Panc1 (cell line): ENCODE results near the gene TNFAIP2. TPM values are rescaled to one million over a fixed set of nuclear protein-coding genes. Genes with fewer than 3 reads are reported as not detected.
A peak's percentile ranks its signal among the peaks of the same experiment; 100 is the strongest.

Source experiments
- ATAC-seq: fragments of 200-7000 bp; cut with Tn5 transposase; 2 replicates; pipeline ENCODE4 v1.9.1; 2020; ENCODE audit warnings: mild to moderate bottlenecking, moderate library complexity
- BruUV-seq: library from RNA; stranded (reverse); fragments of 400-500 nt; replicated peaks from 2 replicates; lab custom pipeline; 2021; lab: Mats Ljungman, UMichigan
- CTCF ChIA-PET: fragments of 300-600 bp; sonication (Branson Sonifier 250); formaldehyde crosslinking; loops from one replicate; lab custom pipeline; 2022; ENCODE audit warnings: antibody characterized with exemption; lab: Charles Lee
- POLR2A ChIA-PET: fragments of 300-600 bp; sonication (Branson Sonifier 250); formaldehyde crosslinking; loops from one replicate; lab custom pipeline; 2022; ENCODE audit warnings: antibody characterized with exemption; lab: Charles Lee
- DNase-seq: peaks from one replicate; pipeline ENCODE4 v3.0.0-alpha.2; 2010; ENCODE audit warnings: low read depth, low spot score
- H3K27ac ChIP-seq: 2 replicates; pipeline ENCODE4 v1.5.1; 2011; ENCODE audit warnings: mild to moderate bottlenecking, low read length, inconsistent platforms
- H3K27me3 ChIP-seq: fragments of 200-500 bp; sonication (Bioruptor generic); 2 replicates; pipeline ENCODE4 v1.6.0; 2014; ENCODE audit warnings: low read length, inconsistent platforms; ENCODE audit not compliant: control insufficient read depth, insufficient read depth
- H3K36me3 ChIP-seq: fragments of 200-500 bp; sonication (Bioruptor generic); 2 replicates; pipeline ENCODE4 v1.5.1; 2014; ENCODE audit warnings: inconsistent platforms, mild to moderate bottlenecking, low read length, moderate library complexity; ENCODE audit not compliant: control insufficient read depth, insufficient read depth
- H3K4me1 ChIP-seq: 2 replicates; pipeline ENCODE4 v1.5.1; 2011; ENCODE audit warnings: inconsistent platforms, mild to moderate bottlenecking, low read length, moderate library complexity; ENCODE audit not compliant: control insufficient read depth, insufficient read depth
- H3K4me3 ChIP-seq, 2 experiments: 2 replicates each; pipeline ENCODE4 v1.5.1; 2011 to 2012; ENCODE audit warnings: low read depth in 2 of 2, low read length in 2 of 2, mild to moderate bottlenecking in 2 of 2, inconsistent platforms in 1 of 2, moderate library complexity in 1 of 2
- H3K9me3 ChIP-seq: fragments of 200-500 bp; sonication (Bioruptor generic); 2 replicates; pipeline ENCODE4 v1.5.1; 2014; ENCODE audit warnings: low read depth, mild to moderate bottlenecking, inconsistent platforms, low read length, moderate library complexity; ENCODE audit not compliant: control insufficient read depth, insufficient read depth
- CTCF ChIP-seq: fragments of 450-650 bp; IDR thresholded peaks from 2 replicates; pipeline ENCODE4 v1.5.1; 2017; ENCODE audit warnings: mild to moderate bottlenecking
- POLR2AphosphoS5 ChIP-seq: IDR thresholded peaks from 2 replicates; pipeline ENCODE4 v1.6.1; 2012; ENCODE audit warnings: mild to moderate bottlenecking, low read depth, low read length, moderate library complexity
- REST ChIP-seq, 2 experiments: IDR thresholded peaks; 2 replicates each; pipeline ENCODE4 v1.6.1; 2011 to 2012; ENCODE audit warnings: low read depth in 2 of 2, control low read depth in 1 of 2, low read length in 1 of 2, mild to moderate bottlenecking in 1 of 2, moderate library complexity in 1 of 2; ENCODE audit not compliant: insufficient read depth in 1 of 2
- SIN3A ChIP-seq: IDR thresholded peaks from 2 replicates; pipeline ENCODE4 v1.6.1; 2012; ENCODE audit warnings: low read depth, mild to moderate bottlenecking, low read length, moderate library complexity, borderline replicate concordance; ENCODE audit not compliant: insufficient read depth
- TCF7L2 ChIP-seq: IDR thresholded peaks from 2 replicates; pipeline ENCODE4 v1.6.1; 2011; ENCODE audit warnings: mild to moderate bottlenecking, low read depth, low read length, inconsistent platforms
- in situ Hi-C: cut with HindIII; loops from 2 replicates; pipeline ENCODE4 v1.10.0; 2016; ENCODE audit warnings: low sequenced_read_pairs, low pct_unique_long_range_greater_than_20kb
- intact Hi-C: fragments of 100-400 bp; cut with micrococcal nuclease; formaldehyde crosslinking; loops from one replicate; pipeline ENCODE4 v1.10.0; 2022; ENCODE audit not compliant: unreplicated experiment
- total RNA-seq: library from RNA; stranded (reverse); gene quantifications from one replicate; pipeline ENCODE4 v1.2.1, GENCODE V29; 2021; ENCODE audit not compliant: unreplicated experiment

The TNFAIP2 gene
- total RNA-seq, 1 experiment from 2014 or later, result 491 TPM

- CTCF ChIA-PET, result interaction anchor here (0.5 kb wide), 1 partner anchor 19 kb away, joined by 3 read pairs; no protein-coding TSS in a partner anchor
- Histone ChIP-seq H3K4me1 (peaks cover 12% of the 10 kb centered on the region), H3K4me3 (no peak overlapping the region), H3K9me3 (no peaks in the 10 kb centered on the region), H3K27me3 (no peaks in the 10 kb centered on the region), H3K27ac (no peak overlapping the region), H3K36me3 (no peaks in the 10 kb centered on the region)
- intact Hi-C loops (no loop called here), in situ Hi-C loops (no loop called here)
- DNase-seq (no peak), ATAC-seq (no peak)
- POLR2A ChIA-PET, result no interaction called here
- TF ChIP-seq SIN3A, result no peak
- no peak for TF ChIP-seq CTCF
- no peak for TF ChIP-seq POLR2AphosphoS5
- no peak for TF ChIP-seq REST (IDR thresholded peaks at IDR 0.05; ENCODE audit: insufficient read depth in 1 of 2, low read depth in 2 of 2, low read length in 1 of 2)
- BruUV-seq, result no TSS peak
Measured at GRCh38 chr14:103149351-103150237, 26.3 kb downstream of the TNFAIP2 start.

GRCh38 chr14:103151270-103151945, 28.1 kb downstream of the TNFAIP2 start:
- Histone ChIP-seq H3K4me3 (no peak overlapping the region), H3K9me3 (no peaks in the 10 kb centered on the region), H3K27me3 (no peaks in the 10 kb centered on the region), H3K4me1 (peaks cover 22% of the 10 kb centered on the region), H3K36me3 (no peaks in the 10 kb centered on the region), H3K27ac (peak overlapping the region; percentile 69)
- no peak for TF ChIP-seq POLR2AphosphoS5
- TF ChIP-seq CTCF, result no peak
- no peak for TF ChIP-seq TCF7L2
- TF ChIP-seq SIN3A, result no peak
- TF ChIP-seq REST (IDR thresholded peaks at IDR 0.05; ENCODE audit: insufficient read depth in 1 of 2, low read depth in 2 of 2, low read length in 1 of 2), result no peak
- ChIA-PET CTCF (no interaction called here), POLR2A (no interaction called here)
- DNase-seq (no peak), ATAC-seq (peak; percentile 71)
- in situ Hi-C loops, result no loop called here
- intact Hi-C loops, result no loop called here
- BruUV-seq, result no TSS peak
